Peyer's patch (tissue), 4 donors: Measurements from ENCODE around the gene ANP32B.

Source experiments
- CTCF ChIP-seq, 6 experiments: fragments of 450-650 bp in 4 of 6; fragments of 200-600 bp in 2 of 6; sonication (generic) in 1 of 6; IDR thresholded peaks; one replicate each; pipeline ENCODE4 v1.5.1; 2017 to 2019; ENCODE audit warnings: antibody characterized with exemption in 6 of 6, mild to moderate bottlenecking in 3 of 6, moderate library complexity in 1 of 6
- POLR2A ChIP-seq, 2 donors: fragments of 450-650 bp; IDR thresholded peaks; one replicate each; pipeline ENCODE4 v1.5.1; 2017; ENCODE audit warnings: antibody characterized with exemption in 2 of 2, mild to moderate bottlenecking in 2 of 2, moderate library complexity in 2 of 2

GRCh38 chr9:97954550-97954989 is 28.6 kb upstream of the ANP32B start:
- TF ChIP-seq CTCF (IDR thresholded peaks at IDR 0.05) (peak; percentile 39 to 65 (median 60)), POLR2A (IDR thresholded peaks at IDR 0.05) (no peak)
